HepG2 (cell line): ENCODE measurements around the gene MLLT10. TPM values are rescaled to one million over a fixed set of nuclear protein-coding genes. Genes with fewer than 3 reads are reported as not detected.

ENCODE experiments used
- CHCHD3 ChIP-seq: sonication (generic); formaldehyde crosslinking; IDR thresholded peaks from 2 replicates; pipeline ENCODE4 v1.8.0; 2022; ENCODE audit warnings: mild to moderate bottlenecking, missing genetic modification reagents, moderate library complexity
- HIC2 ChIP-seq: sonication (generic); formaldehyde crosslinking; IDR thresholded peaks from 2 replicates; pipeline ENCODE4 v1.9.0; 2022; ENCODE audit warnings: low read depth, missing genetic modification reagents
- MLXIP ChIP-seq: sonication (generic); formaldehyde crosslinking; IDR thresholded peaks from 2 replicates; pipeline ENCODE4 v1.9.0; 2021; ENCODE audit warnings: missing genetic modification reagents, borderline replicate concordance
- NFE2L1 ChIP-seq: sonication (generic); formaldehyde crosslinking; IDR thresholded peaks from 2 replicates; pipeline ENCODE4 v1.4.0; 2020; ENCODE audit warnings: missing genetic modification reagents, mild to moderate bottlenecking, borderline replicate concordance
- TCF12 ChIP-seq, 2 experiments: fragments of 450-650 bp in 1 of 2; sonication (generic) in 1 of 2; formaldehyde crosslinking in 1 of 2; IDR thresholded peaks; 2 replicates each; pipeline versions ENCODE4 v1.6.1 to v1.8.0; 2017 to 2022; ENCODE audit warnings: antibody characterized with exemption in 1 of 2, mild to moderate bottlenecking in 1 of 2, missing genetic modification reagents in 1 of 2, moderate library complexity in 1 of 2
- ZBTB10 ChIP-seq: sonication (generic); formaldehyde crosslinking; IDR thresholded peaks from 2 replicates; pipeline ENCODE4 v1.4.0; 2020; ENCODE audit warnings: missing genetic modification reagents, borderline replicate concordance
- ZBTB20 ChIP-seq: sonication (generic); formaldehyde crosslinking; IDR thresholded peaks from 2 replicates; pipeline ENCODE4 v1.8.1; 2023; ENCODE audit warnings: missing genetic modification reagents, low read depth, mild to moderate bottlenecking, borderline replicate concordance
- ZNF143 ChIP-seq: sonication (generic); formaldehyde crosslinking; IDR thresholded peaks from 2 replicates; pipeline ENCODE4 v1.4.0; 2020; ENCODE audit warnings: missing genetic modification reagents
- ZNF280D ChIP-seq: sonication (generic); formaldehyde crosslinking; IDR thresholded peaks from 2 replicates; pipeline ENCODE4 v1.5.1; 2020; ENCODE audit warnings: mild to moderate bottlenecking, missing genetic modification reagents
- ZNF672 ChIP-seq: sonication (generic); formaldehyde crosslinking; IDR thresholded peaks from 2 replicates; pipeline ENCODE4 v1.8.1; 2022; ENCODE audit warnings: missing genetic modification reagents
- polyA plus RNA-seq, 8 experiments: library from polyadenylated mRNA; depleted of rRNA in 3 of 8; stranded (reverse) in 7 of 8; unstranded in 1 of 8; fragments of >200 nt; fragmentation: Illumina TruSeq in 4 of 8; extraction: Trizol in 4 of 8; gene quantifications; 2 replicates each; pipeline versions ENCODE4 v1.2.1 to v1.2.3, GENCODE V29; 2011 to 2016; ENCODE audit warnings: low read depth in 4 of 8, missing spikeins in 1 of 8, mixed read lengths in 1 of 8; ENCODE audit not compliant: insufficient read depth in 1 of 8
- total RNA-seq, 5 experiments: library from RNA; depleted of rRNA; stranded (reverse); fragments of >200 nt; fragmentation: Illumina TruSeq; extraction: Trizol; gene quantifications; 2 replicates each; pipeline ENCODE4 v1.2.3, GENCODE V29; 2016; ENCODE audit warnings: low read depth in 1 of 5
- TF ChIP-seq, protein P1 (sequence below): sonication (generic); formaldehyde crosslinking; IDR thresholded peaks from 2 replicates; pipeline ENCODE4 v1.4.0; 2020; ENCODE audit warnings: missing genetic modification reagents
- TF ChIP-seq, protein P2 (sequence below): sonication (generic); formaldehyde crosslinking; IDR thresholded peaks from 2 replicates; pipeline ENCODE4 v1.4.0; 2020; ENCODE audit warnings: mild to moderate bottlenecking, missing genetic modification reagents

Gene MLLT10
- total and polyA plus RNA-seq, 2 of the 13 experiments (the other 11 are each of a cell fraction or from before 2014, with no cell fraction given): 51.3 to 84.1 TPM

- TF ChIP-seq MLXIP: no peak
- TF ChIP-seq, protein P1, sequence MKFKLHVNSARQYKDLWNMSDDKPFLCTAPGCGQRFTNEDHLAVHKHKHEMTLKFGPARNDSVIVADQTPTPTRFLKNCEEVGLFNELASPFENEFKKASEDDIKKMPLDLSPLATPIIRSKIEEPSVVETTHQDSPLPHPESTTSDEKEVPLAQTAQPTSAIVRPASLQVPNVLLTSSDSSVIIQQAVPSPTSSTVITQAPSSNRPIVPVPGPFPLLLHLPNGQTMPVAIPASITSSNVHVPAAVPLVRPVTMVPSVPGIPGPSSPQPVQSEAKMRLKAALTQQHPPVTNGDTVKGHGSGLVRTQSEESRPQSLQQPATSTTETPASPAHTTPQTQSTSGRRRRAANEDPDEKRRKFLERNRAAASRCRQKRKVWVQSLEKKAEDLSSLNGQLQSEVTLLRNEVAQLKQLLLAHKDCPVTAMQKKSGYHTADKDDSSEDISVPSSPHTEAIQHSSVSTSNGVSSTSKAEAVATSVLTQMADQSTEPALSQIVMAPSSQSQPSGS (CRISPR knock-in tag): 0 out of 2 replicates have a peak, but pooled peaks have one; percentile 58
- 0 out of 2 replicates have a peak, but pooled peaks have one; percentile 18 for TF ChIP-seq ZNF280D (CRISPR knock-in tag)
- TF ChIP-seq ZBTB20 (CRISPR knock-in tag): peak; percentile 72; the same call in 1 of the 2 replicates
- TF ChIP-seq TCF12 (IDR thresholded peaks at IDR 0.05): no peak
- peak; percentile 88; the same call in 1 of the 2 replicates for TF ChIP-seq TCF12 (CRISPR knock-in tag; IDR thresholded peaks at IDR 0.05)
- no peak for TF ChIP-seq ZNF672 (CRISPR knock-in tag)
- TF ChIP-seq CHCHD3 (CRISPR knock-in tag): 0 out of 2 replicates have a peak, but pooled peaks have one; percentile 14
- TF ChIP-seq ZBTB10: peak; percentile 94
- peak; percentile 88 for TF ChIP-seq ZNF143 (CRISPR knock-in tag)
- TF ChIP-seq, protein P2, sequence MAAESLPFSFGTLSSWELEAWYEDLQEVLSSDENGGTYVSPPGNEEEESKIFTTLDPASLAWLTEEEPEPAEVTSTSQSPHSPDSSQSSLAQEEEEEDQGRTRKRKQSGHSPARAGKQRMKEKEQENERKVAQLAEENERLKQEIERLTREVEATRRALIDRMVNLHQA (CRISPR knock-in tag): no peak
- TF ChIP-seq NFE2L1 (CRISPR knock-in tag): no peak
- peak; percentile 43 for TF ChIP-seq HIC2 (CRISPR knock-in tag)
Measured at GRCh38 chr10:21525367-21526187, 8.5 kb upstream of the MLLT10 start, which contains the start of gene SKIDA1 (continued).
